ENCODE data around the gene ABLIM1.

- TF ChIP-seq REST (IDR thresholded peaks at IDR 0.05; ENCODE audit: insufficient read depth in 1 of 2, low read depth in 2 of 2, low read length in 2 of 2) (no peak), POLR2AphosphoS5 (IDR thresholded peaks at IDR 0.05; ENCODE audit: low read depth, low read length) (no peak)
Observed at GRCh38 chr10:114400091-114400490, 258.0 kb downstream of the ABLIM1 start.
